HK-2 (cell line): ENCODE measurements around the gene SMIM43.

Experiments used
- DNase-seq: peaks from one replicate; pipeline ENCODE4 v3.0.0-alpha.2; 2018; ENCODE audit not compliant: unreplicated experiment

The SMIM43 gene

GRCh38 chr4:121764702-121765367, at the start of gene SMIM43:
TSS of gene SMIM43 (minus strand) at chr4:121765164. CDS start at chr4:121765105, 59 bp downstream.
- DNase-seq = peak; percentile 12

- DNase-seq = no peak
These were observed 49.8 kb upstream of the SMIM43 start for GRCh38 chr4:121814756-121815155.

- no peak for DNase-seq
These were observed 46.2 kb upstream of the SMIM43 start for GRCh38 chr4:121811122-121811521.

GRCh38 chr4:121806411-121806810, 41.4 kb upstream of the SMIM43 start:
- DNase-seq = no peak

- no peak for DNase-seq
These were observed 36.7 kb upstream of the SMIM43 start for GRCh38 chr4:121801715-121802075.

- DNase-seq = peak; percentile 95
These were observed 36.2 kb upstream of the SMIM43 start, which contains the start of gene EXOSC9 for GRCh38 chr4:121800961-121801714. TSS of gene EXOSC9 (plus strand) at chr4:121801323. CDS start at chr4:121801425, 102 bp downstream.

- DNase-seq = no peak
These were observed 35.6 kb upstream of the SMIM43 start for GRCh38 chr4:121800638-121800960.

GRCh38 chr4:121799867-121800501, 35.0 kb upstream of the SMIM43 start:
- no peak for DNase-seq

GRCh38 chr4:121799208-121799823, 34.4 kb upstream of the SMIM43 start:
- DNase-seq = no peak

GRCh38 chr4:121796283-121796682, 31.3 kb upstream of the SMIM43 start:
- DNase-seq = no peak

GRCh38 chr4:121794505-121795188, 29.7 kb upstream of the SMIM43 start:
- DNase-seq = no peak

GRCh38 chr4:121792966-121793365, 28.0 kb upstream of the SMIM43 start:
- DNase-seq = no peak

- no peak for DNase-seq
These were observed 26.5 kb upstream of the SMIM43 start for GRCh38 chr4:121791481-121791880.

GRCh38 chr4:121790976-121791375, 26.0 kb upstream of the SMIM43 start:
- no peak for DNase-seq

GRCh38 chr4:121789960-121790829, 25.2 kb upstream of the SMIM43 start:
- DNase-seq = no peak

GRCh38 chr4:121789455-121789854, 24.5 kb upstream of the SMIM43 start:
- DNase-seq = no peak

- DNase-seq = no peak
These were observed 23.9 kb upstream of the SMIM43 start for GRCh38 chr4:121788896-121789295.

- DNase-seq = no peak
These were observed 21.3 kb upstream of the SMIM43 start for GRCh38 chr4:121786221-121786620.

- DNase-seq = no peak
These were observed 20.5 kb upstream of the SMIM43 start for GRCh38 chr4:121785479-121785878.

GRCh38 chr4:121784975-121785374, 20.0 kb upstream of the SMIM43 start:
- DNase-seq = peak; percentile 60

- DNase-seq = no peak
These were observed 19.4 kb upstream of the SMIM43 start for GRCh38 chr4:121784401-121784800.
